ENCODE results near the gene IFT27.
"Not testable (repeated sequence)": the region's sequence is repeated elsewhere in the genome, so short reads cannot be mapped to it uniquely, and the experiment has no call there.

IFT27 gene

GRCh38 chr22:36743011-36743410 lies 32.9 kb downstream of the IFT27 start:
- DNase-seq, result no peak

- DNase-seq, result no peak
Measured at GRCh38 chr22:36741968-36742367, 34.0 kb downstream of the IFT27 start.

DNA sequence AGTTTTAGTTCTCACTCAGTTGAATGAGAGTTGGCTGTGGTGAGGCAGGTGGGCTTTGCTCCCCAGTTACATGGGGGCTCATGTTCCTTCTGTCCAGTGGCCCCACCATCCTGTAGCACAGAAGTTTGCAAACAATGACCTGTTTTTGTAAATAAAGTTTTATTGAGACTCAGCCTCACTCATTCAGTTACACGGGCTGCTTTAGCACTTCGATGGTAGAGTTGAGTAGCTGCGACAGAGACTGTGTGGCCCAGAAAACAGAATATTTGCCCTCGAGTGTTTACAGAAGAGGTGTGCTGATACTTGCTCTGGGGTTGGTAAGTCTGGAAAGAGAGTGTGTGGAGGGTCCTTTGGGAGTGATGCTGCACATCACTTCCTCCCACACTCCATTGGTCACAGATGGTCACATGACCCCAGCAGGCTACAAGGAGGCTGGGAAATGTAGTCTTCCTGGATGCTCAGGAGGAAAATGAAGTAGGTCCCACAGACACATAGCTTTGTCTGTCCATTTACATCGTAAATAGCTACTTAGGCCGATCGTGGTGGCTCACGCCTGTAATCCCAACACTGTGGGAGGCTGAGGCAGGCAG lies 34.6 kb downstream of the IFT27 start:
- peak in 1 of 2 experiments; percentile 10 for DNase-seq

GRCh38 chr22:36740716-36741115 lies 35.2 kb downstream of the IFT27 start:
- no peak for DNase-seq

GRCh38 chr22:36739185-36739584 lies 36.7 kb downstream of the IFT27 start:
- DNase-seq, result no peak

GRCh38 chr22:36738416-36739020 lies 37.4 kb downstream of the IFT27 start:
- no peak for DNase-seq

GRCh38 chr22:36737776-36738175 lies 38.1 kb downstream of the IFT27 start:
- no peak for DNase-seq

DNA sequence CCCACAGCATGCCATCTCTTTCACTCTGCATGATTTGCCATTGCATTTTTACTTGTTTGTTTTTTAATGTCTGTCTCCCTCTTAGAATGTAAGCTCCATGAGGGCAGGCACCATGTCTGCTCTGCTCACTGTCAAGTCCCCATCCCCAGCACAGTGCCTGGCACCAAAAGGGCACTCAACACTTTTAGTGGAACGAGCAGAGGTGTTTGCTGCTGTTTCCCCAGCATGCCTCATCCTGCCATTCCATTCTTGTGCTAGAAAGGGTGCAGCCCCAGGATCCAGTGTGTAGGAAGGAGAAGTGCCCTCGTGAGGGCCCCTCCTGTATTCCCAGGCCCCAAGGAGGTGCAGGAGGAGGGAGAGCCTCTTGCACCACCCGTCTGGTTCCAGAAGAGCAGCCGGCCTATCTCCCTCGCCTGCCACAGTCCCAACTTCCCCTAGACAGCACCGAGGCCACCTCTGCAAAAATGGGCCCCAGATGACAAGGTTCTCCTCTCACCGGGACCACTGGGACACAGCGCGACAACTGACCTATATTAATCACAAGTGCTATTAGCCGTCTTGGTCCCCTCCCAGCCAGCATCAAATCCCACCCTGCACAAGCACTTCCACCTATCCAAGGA lies 39.1 kb downstream of the IFT27 start:
- DNase-seq, result no peak

DNA sequence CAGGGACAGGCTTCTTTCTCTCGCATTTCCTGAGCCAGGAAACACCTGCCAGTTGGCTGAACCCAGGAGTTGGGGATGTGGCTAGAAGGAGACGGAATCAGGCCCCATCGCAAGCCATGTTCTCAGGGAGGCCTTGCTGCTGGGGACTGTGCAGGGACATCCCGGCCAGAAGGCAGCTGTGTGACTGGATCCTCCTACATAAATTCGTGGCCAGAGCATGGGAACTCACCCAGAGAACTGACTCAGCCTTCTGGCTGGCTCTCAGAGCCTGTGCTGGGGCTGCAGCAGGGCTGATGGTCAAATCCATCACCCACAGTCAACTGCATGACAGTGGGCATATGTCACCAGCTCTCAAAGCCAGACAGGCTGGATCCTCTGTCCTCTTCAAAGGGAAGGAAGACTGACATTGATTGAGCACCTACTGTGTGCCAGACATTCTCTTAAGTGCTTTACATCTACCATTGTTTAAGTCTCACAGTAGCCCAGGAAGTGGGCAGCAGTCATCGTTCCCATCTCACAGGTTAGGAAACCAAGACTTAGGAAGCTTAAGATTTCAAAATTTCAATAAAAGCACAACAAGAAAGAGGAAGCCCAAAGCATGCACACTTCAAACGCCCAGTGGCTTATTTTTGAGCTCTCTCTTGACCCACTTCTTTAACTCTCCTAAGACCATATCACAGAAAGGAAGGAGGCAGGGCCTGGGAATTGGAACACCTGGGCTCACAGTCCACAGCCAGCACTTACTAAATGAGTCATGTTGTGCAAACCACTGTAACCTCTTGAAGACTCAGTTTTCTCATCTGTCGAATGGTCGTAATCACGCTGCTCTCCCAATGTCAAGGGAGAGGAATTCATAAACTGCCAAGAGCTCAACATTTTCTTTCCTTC lies 41.5 kb downstream of the IFT27 start:
- DNase-seq, result no peak

- no peak for DNase-seq
Measured at GRCh38 chr22:36733271-36733670, 42.6 kb downstream of the IFT27 start.

DNA sequence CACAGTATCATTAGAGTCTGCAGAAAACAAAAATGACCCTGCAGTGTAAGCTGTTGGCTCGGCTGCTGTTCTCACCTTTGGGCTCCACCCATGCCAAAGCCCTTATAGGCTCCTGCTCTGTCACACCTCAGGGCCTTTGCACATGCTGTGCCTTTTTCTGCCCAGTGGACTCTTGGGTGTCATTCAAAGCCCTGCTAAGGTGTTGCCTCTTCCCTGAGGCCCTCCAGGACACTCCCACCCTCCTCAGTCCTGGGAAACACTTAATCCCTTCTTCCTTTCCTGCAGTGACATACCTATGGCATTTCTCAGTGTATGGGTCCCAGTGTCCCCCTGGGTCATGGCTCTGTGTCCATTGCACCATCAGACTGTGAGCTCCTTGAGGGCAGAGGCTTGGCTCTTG lies 43.3 kb downstream of the IFT27 start:
- DNase-seq, result no peak

DNA sequence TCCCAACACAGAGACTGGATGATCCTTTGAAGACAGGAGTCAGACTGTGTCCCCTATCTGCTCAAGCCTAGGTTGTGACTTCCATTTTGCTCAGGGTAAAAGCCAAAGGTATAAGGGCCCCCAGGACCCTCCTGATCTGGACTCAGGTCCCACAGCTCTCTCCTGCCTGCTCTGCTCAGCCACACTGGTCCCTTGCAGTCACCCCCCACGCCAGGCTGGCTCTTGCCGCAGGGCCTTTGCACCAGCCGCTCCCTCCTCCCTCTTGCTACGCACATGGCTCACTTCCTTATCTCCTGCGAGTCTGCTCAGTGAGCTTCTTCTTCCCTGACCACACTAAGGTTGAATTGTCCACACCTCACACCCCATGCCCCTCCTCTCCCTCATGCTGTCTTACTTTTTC lies 44.0 kb downstream of the IFT27 start:
- DNase-seq, result no peak

DNA sequence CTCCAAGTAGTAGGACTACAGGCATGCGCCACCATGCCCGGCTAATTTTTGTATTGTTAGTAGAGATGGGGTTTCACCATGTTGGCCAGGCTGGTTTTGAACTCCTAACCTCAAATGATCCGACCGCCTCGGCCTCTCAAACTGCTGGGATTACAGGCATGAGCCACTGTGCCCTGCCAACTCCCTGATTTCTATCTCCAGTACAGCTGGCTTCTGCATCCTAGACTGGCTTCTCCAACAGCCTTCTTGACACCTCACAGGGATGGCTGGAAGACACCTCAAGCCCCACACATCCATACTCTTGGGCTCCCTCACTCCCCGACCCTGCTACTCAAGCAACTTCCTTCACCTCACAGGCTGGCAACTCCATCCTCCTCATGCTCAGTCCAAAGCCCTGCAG lies 44.6 kb downstream of the IFT27 start:
- DNase-seq, result not testable (repeated sequence)

GRCh38 chr22:36730176-36730858 lies 45.6 kb downstream of the IFT27 start:
- DNase-seq, result no peak

- DNase-seq, result no peak
Measured at GRCh38 chr22:36729321-36729720, 46.6 kb downstream of the IFT27 start.

GRCh38 chr22:36728505-36728904 lies 47.4 kb downstream of the IFT27 start:
- DNase-seq, result no peak

DNA sequence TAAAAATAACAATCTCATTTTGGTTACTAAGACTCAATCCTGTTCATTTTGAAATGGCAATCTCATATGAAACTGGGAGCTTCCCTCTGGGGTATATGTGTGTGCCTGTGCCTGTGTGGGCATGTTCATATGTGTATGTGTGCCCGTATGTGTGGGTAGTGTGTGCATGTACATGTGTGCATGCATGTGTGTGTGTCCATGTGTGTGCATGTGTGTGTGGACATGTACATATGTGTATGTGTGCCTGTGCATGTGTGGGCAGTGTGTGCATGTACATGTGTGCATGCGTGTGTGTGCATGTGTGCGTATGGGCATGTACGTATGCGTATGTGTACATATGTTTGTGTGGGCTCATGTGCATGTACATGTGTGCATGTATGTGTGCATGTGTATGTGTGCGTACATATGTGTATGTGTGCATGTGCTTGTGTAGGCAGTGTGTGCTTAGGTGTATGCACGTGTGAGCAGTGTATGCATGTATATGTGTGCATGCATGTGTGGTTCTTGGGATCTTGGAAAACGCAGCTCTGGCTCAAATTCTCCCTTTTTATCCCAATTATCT lies 47.9 kb downstream of the IFT27 start:
- DNase-seq, result no peak

DNA sequence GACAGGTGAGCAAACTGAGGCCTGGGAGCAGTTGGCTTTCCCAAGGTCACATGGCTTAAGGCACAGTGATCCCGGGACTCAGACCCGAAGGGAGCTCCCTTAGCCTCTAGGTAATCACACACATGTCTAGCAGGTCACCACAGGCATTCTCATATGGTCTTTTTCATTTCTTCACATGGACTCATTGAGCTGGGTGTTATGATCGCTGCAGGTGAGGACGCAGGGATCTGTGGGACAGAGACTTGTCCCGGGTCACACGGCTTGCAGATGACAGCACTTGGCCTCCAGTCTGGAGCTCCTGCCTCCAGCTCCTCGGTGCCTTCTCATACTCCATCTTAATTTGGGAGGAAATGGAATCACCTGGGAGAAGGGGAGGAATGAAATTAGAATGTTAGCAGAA lies 48.8 kb downstream of the IFT27 start:
- no peak for DNase-seq

GRCh38 chr22:36726007-36726380 lies 49.9 kb downstream of the IFT27 start:
- DNase-seq, result no peak

- DNase-seq, result no peak
Measured at GRCh38 chr22:36725366-36726006, 50.4 kb downstream of the IFT27 start.

GRCh38 chr22:36724836-36725235 lies 51.1 kb downstream of the IFT27 start:
- DNase-seq, result no peak

- DNase-seq, result no peak
Measured at GRCh38 chr22:36722055-36722454, 53.9 kb downstream of the IFT27 start.

Data from SW 1271 (cell line).